A549 (cell line): Measurements from ENCODE around the gene MAP3K19. TPM values are rescaled to one million over a fixed set of nuclear protein-coding genes. Genes with fewer than 3 reads are reported as not detected.

ENCODE experiments used
- ATAC-seq, 2 experiments: fragments of 200-7000 bp in 1 of 2; fragments of >200 bp in 1 of 2; cut with Nextera tagmentation in 1 of 2; cut with Tn5 transposase in 1 of 2; 3 replicates each; pipeline versions ENCODE4 v1.8.0 to v1.9.1; 2018 to 2020; ENCODE audit warnings: mild to moderate bottlenecking in 1 of 2, moderate library complexity in 1 of 2
- CTCF ChIA-PET: fragments of 300-600 bp; sonication (Branson Sonifier 250); formaldehyde crosslinking; extraction: SDS; loops from one replicate; lab custom pipeline; 2021; ENCODE audit warnings: antibody characterized with exemption, inconsistent platforms; lab: Yijun Ruan, JAX
- POLR2A ChIA-PET: fragments of 350-600 bp; formaldehyde crosslinking; extraction: SDS; loops from one replicate; lab custom pipeline; 2021; ENCODE audit warnings: antibody characterized with exemption, inconsistent platforms; lab: Yijun Ruan, JAX
- DNase-seq, 2 experiments: peaks; one replicate each; pipeline versions ENCODE4 v3.0.0 to v3.0.0-alpha.2; 2011 to 2016; ENCODE audit warnings: low read depth in 1 of 2, low spot score in 1 of 2
- FAIRE-seq: peaks from 2 replicates; lab custom pipeline; 2011; peaks lifted over from hg19 to GRCh38; lab: Jason Lieb, UNC
- H3K27ac ChIP-seq, 2 experiments: fragments of >200 bp; sonication (Bioruptor Twin); formaldehyde crosslinking; 3 replicates each; pipeline ENCODE4 v1.5.1; 2016 to 2017
- H3K4me1 ChIP-seq: fragments of >200 bp; sonication (Bioruptor Twin); formaldehyde crosslinking; 3 replicates; pipeline ENCODE4 v1.6.1; 2016
- H3K4me2 ChIP-seq: fragments of >200 bp; sonication (Bioruptor Twin); formaldehyde crosslinking; 3 replicates; pipeline ENCODE4 v1.6.1; 2016
- H3K4me3 ChIP-seq: fragments of >200 bp; sonication (Bioruptor Twin); formaldehyde crosslinking; 3 replicates; pipeline ENCODE4 v1.5.1; 2016
- H3K9me3 ChIP-seq: fragments of >200 bp; sonication (Bioruptor Twin); formaldehyde crosslinking; 3 replicates; pipeline ENCODE4 v1.6.1; 2016
- BCL3 ChIP-seq: fragments of >200 bp; sonication (Bioruptor Twin); formaldehyde crosslinking; IDR thresholded peaks from 3 replicates; pipeline ENCODE4 v1.6.1; 2016
- CEBPB ChIP-seq, 2 experiments: fragments of >200 bp in 1 of 2; sonication (Bioruptor Twin) in 1 of 2; formaldehyde crosslinking in 1 of 2; IDR thresholded peaks; 2 replicates each; pipeline ENCODE4 v1.6.1; 2012 to 2016
- CHD4 ChIP-seq: fragments of 200-600 bp; sonication (generic); IDR thresholded peaks from 2 replicates; pipeline ENCODE4 v1.6.1; 2016; ENCODE audit warnings: antibody characterized with exemption, mild to moderate bottlenecking, borderline replicate concordance
- E2F6 ChIP-seq: IDR thresholded peaks from 2 replicates; pipeline ENCODE4 v1.6.1; 2012; ENCODE audit warnings: low read depth, borderline replicate concordance
- ESRRA ChIP-seq: fragments of 150-350 bp; IDR thresholded peaks from 2 replicates; pipeline ENCODE4 v1.6.1; 2014; ENCODE audit warnings: mild to moderate bottlenecking, low read length, borderline replicate concordance
- FOSL2 ChIP-seq, 2 experiments: fragments of 450-650 bp in 1 of 2; fragments of >200 bp in 1 of 2; sonication (Bioruptor Twin) in 1 of 2; formaldehyde crosslinking; IDR thresholded peaks; 2 replicates each; pipeline versions ENCODE4 v1.5.0 to v1.6.1; 2016 to 2020; ENCODE audit warnings: mild to moderate bottlenecking in 1 of 2, moderate library complexity in 1 of 2
- FOXS1 ChIP-seq: fragments of 250-450 bp; sonication (Bioruptor Pico); IDR thresholded peaks from 2 replicates; pipeline ENCODE4 v1.5.0; 2020; ENCODE audit warnings: mild to moderate bottlenecking, moderate library complexity
- HDAC2 ChIP-seq: fragments of 200-600 bp; sonication (generic); IDR thresholded peaks from 2 replicates; pipeline ENCODE4 v1.6.1; 2016
- HOXA7 ChIP-seq: fragments of 250-450 bp; sonication (Bioruptor Pico); IDR thresholded peaks from 2 replicates; pipeline ENCODE4 v1.5.0; 2020; ENCODE audit warnings: mild to moderate bottlenecking, moderate library complexity
- HOXB13 ChIP-seq: fragments of 250-450 bp; sonication (Bioruptor Pico); IDR thresholded peaks from 2 replicates; pipeline ENCODE4 v1.5.0; 2020; ENCODE audit warnings: low read depth, mild to moderate bottlenecking, moderate library complexity
- JUNB ChIP-seq: fragments of >200 bp; sonication (Bioruptor Twin); formaldehyde crosslinking; IDR thresholded peaks from 2 replicates; pipeline ENCODE4 v1.6.1; 2016
- KDM1A ChIP-seq: fragments of 200-600 bp; sonication (generic); IDR thresholded peaks from 2 replicates; pipeline ENCODE4 v1.6.1; 2016; ENCODE audit warnings: low read depth, mild to moderate bottlenecking
- MAFK ChIP-seq: fragments of 450-650 bp; IDR thresholded peaks from 2 replicates; pipeline ENCODE4 v1.6.1; 2014; ENCODE audit not compliant: partially characterized antibody
- MAX ChIP-seq: IDR thresholded peaks from 2 replicates; pipeline ENCODE4 v1.6.1; 2012
- NFE2L2 ChIP-seq: fragments of 150-350 bp; conservative IDR thresholded peaks from 2 replicates; pipeline ENCODE4 v1.6.1; 2014; ENCODE audit warnings: low read length
- NPAS2 ChIP-seq: fragments of 250-450 bp; sonication (Bioruptor Pico); IDR thresholded peaks from 2 replicates; pipeline ENCODE4 v1.8.0; 2022; ENCODE audit warnings: mild to moderate bottlenecking, moderate library complexity, borderline replicate concordance
- POLR2A ChIP-seq: IDR thresholded peaks from 2 replicates; pipeline ENCODE4 v1.6.1; 2012; ENCODE audit warnings: mild to moderate bottlenecking, low read length
- POLR2AphosphoS2 ChIP-seq: conservative IDR thresholded peaks from 2 replicates; pipeline ENCODE4 v1.6.1; 2012; ENCODE audit warnings: low read length, improper control_type of control experiment, inconsistent platforms
- RAD21 ChIP-seq, 2 experiments: fragments of >200 bp in 1 of 2; sonication (Bioruptor Twin) in 1 of 2; formaldehyde crosslinking in 1 of 2; IDR thresholded peaks in 1 of 2; conservative IDR thresholded peaks in 1 of 2; 2 replicates in 1 of 2; 3 replicates in 1 of 2; pipeline ENCODE4 v1.6.1; 2012 to 2018; ENCODE audit warnings: inconsistent platforms in 1 of 2
- REST ChIP-seq: fragments of 200-600 bp; sonication (generic); IDR thresholded peaks from 2 replicates; pipeline ENCODE4 v1.6.1; 2016; ENCODE audit warnings: antibody characterized with exemption, mild to moderate bottlenecking, moderate library complexity
- RNF2 ChIP-seq: fragments of 200-600 bp; sonication (generic); IDR thresholded peaks from 2 replicates; pipeline ENCODE4 v1.6.1; 2016; ENCODE audit warnings: low read depth, mild to moderate bottlenecking, antibody characterized with exemption, moderate library complexity, borderline replicate concordance
- SMC3 ChIP-seq: fragments of >200 bp; sonication (Bioruptor Twin); formaldehyde crosslinking; IDR thresholded peaks from 3 replicates; pipeline ENCODE4 v1.6.1; 2018; ENCODE audit warnings: inconsistent platforms
- USF2 ChIP-seq: fragments of 450-650 bp; IDR thresholded peaks from 2 replicates; pipeline ENCODE4 v1.6.1; 2014; ENCODE audit warnings: antibody characterized with exemption
- ZNF302 ChIP-seq: fragments of 250-450 bp; sonication (Bioruptor Pico); IDR thresholded peaks from 2 replicates; pipeline ENCODE4 v1.9.0; 2021; ENCODE audit warnings: inconsistent platforms, mild to moderate bottlenecking, moderate library complexity
- WGBS: methylation state at CpG from one replicate; pipeline ENCODE4 v1.1.6; 2017; ENCODE audit errors: missing lambda C conversion rate; 5-methylcytosine and 5-hydroxymethylcytosine counted together
- polyA plus RNA-seq, 4 experiments: library from polyadenylated mRNA; depleted of rRNA in 3 of 4; stranded (reverse); fragments of >200 nt; fragmentation: RNase III in 1 of 4; extraction: RNeasy Plus Mini Kit Qiagen cat#74134 plus additional on column Dnase treatment in 1 of 4; gene quantifications; 2 replicates in 3 of 4; 3 replicates in 1 of 4; pipeline ENCODE4 v1.2.3, GENCODE V29; 2011 to 2017

Gene MAP3K19
- polyA plus RNA-seq, 2 of the 4 experiments (the other 2 are of a cell fraction): not detected

- POLR2A ChIA-PET: no interaction called here
- WGBS: 70% methylated on average over 1 of the region's 1 CpG
These were observed 113.5 kb downstream of the MAP3K19 start for GRCh38 chr2:134933732-134934131.

GRCh38 chr2:134932864-134933526 is 114.3 kb downstream of the MAP3K19 start:
- no peaks in the 10 kb centered on the region for H3K9me3 ChIP-seq
- TF ChIP-seq FOXS1 (CRISPR knock-in tag) (no peak), ZNF302 (CRISPR knock-in tag) (no peak), POLR2A (no peak), ESRRA (peak; percentile 67; the same call in 1 of the 2 replicates), SMC3 (no peak), HOXB13 (CRISPR knock-in tag) (no peak)
- TF ChIP-seq, all 56 proteins: peak for 1
- ChIA-PET CTCF (no interaction called here), POLR2A (interaction anchor here (1.5 kb wide), 1 partner anchor 15 kb away, joined by 8 read pairs; the partner anchor contains the start of gene CCNT2)
- FAIRE-seq: no peak
- Histone ChIP-seq H3K4me2 (peak overlapping the region; percentile 92), H3K4me1 (peaks cover 54% of the 10 kb centered on the region), H3K27ac (peak overlapping the region; percentile 70 to 78), H3K4me3 (peak overlapping the region; percentile 29; the same call in 2 of the 3 replicates)
- ATAC-seq: peak; percentile 81 to 85
- DNase-seq: peak; percentile 21 to 45
- WGBS: 2% methylated on average over 3 of the region's 3 CpGs

More at GRCh38 chr2:134933732-134934131, 113.5 kb downstream of the MAP3K19 start:
- peaks cover 54% of the 10 kb centered on the region for H3K4me1 ChIP-seq
- FAIRE-seq: no peak
- no peak for ATAC-seq
- peak overlapping the region; percentile 70 to 78 for H3K27ac ChIP-seq
- TF ChIP-seq HDAC2: peak; percentile 49; the same call in 1 of the 2 replicates
- TF ChIP-seq CHD4: no peak
- TF ChIP-seq KDM1A: peak; percentile 28; the same call in 1 of the 2 replicates
- peak overlapping the region; percentile 29; the same call in 2 of the 3 replicates for H3K4me3 ChIP-seq
- CTCF ChIA-PET: interaction anchor here (0.7 kb wide), 1 partner anchor 761 kb away, joined by 3 read pairs; no protein-coding TSS in a partner anchor
- H3K4me2 ChIP-seq: peak overlapping the region; percentile 92
- H3K9me3 ChIP-seq: no peaks in the 10 kb centered on the region
- DNase-seq: no peak

GRCh38 chr2:134927195-134927594 is 120.1 kb downstream of the MAP3K19 start:
- H3K27ac ChIP-seq: peak overlapping the region in 1 of 2 experiments; percentile 25; a peak in 2 of 6 replicates
- ATAC-seq (peak in 1 of 2 experiments; percentile 64; a peak in 3 of 6 replicates), DNase-seq (peak in 1 of 2 experiments; percentile 11), FAIRE-seq (no peak)
- peaks cover 43% of the 10 kb centered on the region for H3K4me1 ChIP-seq
- no peaks in the 10 kb centered on the region for H3K9me3 ChIP-seq
- POLR2A ChIA-PET: interaction anchor here (0.6 to 0.9 kb wide), 2 partner anchors 9 to 32 kb away, joined by 3 read pairs; no protein-coding TSS in a partner anchor
- CTCF ChIA-PET: interaction anchor here (0.9 to 1.2 kb wide), 2 partner anchors 10 to 14 kb away, joined by 3 read pairs; no protein-coding TSS in a partner anchor
- H3K4me3 ChIP-seq: no peak overlapping the region
- 54% methylated on average over 3 of the region's 3 CpGs for WGBS
- TF ChIP-seq ZNF302 (CRISPR knock-in tag): no peak
- TF ChIP-seq E2F6: no peak
- TF ChIP-seq USF2: no peak
- no peak for TF ChIP-seq POLR2AphosphoS2
- TF ChIP-seq RAD21 (conservative IDR thresholded peaks at IDR 0.05 in 1 of 2, IDR thresholded peaks at IDR 0.05 in 1 of 2): no peak
- TF ChIP-seq HOXB13 (CRISPR knock-in tag): no peak
- TF ChIP-seq HOXA7 (CRISPR knock-in tag): no peak
- 0 out of 4 replicates have a peak, but pooled peaks of 1 of the 2 experiments have one; percentile 10 for TF ChIP-seq CEBPB (IDR thresholded peaks at IDR 0.05)
- peak; percentile 81 for TF ChIP-seq MAFK
- no peak for TF ChIP-seq SMC3
- TF ChIP-seq RNF2: no peak
- no peak for TF ChIP-seq MAX
- no peak for TF ChIP-seq NPAS2 (CRISPR knock-in tag)
- TF ChIP-seq FOSL2 (IDR thresholded peaks at IDR 0.05): no peak
- no peak for TF ChIP-seq FOSL2 (CRISPR knock-in tag; IDR thresholded peaks at IDR 0.05)
- peak; percentile 52; the same call in 1 of the 2 replicates for TF ChIP-seq NFE2L2
- TF ChIP-seq BCL3: no peak
- no peak for TF ChIP-seq JUNB
- no peak for TF ChIP-seq ESRRA
- no peak for TF ChIP-seq REST
- TF ChIP-seq POLR2A: no peak
- H3K4me2 ChIP-seq: peak overlapping the region; percentile 60
